Measurements from ENCODE around the gene IGSF21.

DNA sequence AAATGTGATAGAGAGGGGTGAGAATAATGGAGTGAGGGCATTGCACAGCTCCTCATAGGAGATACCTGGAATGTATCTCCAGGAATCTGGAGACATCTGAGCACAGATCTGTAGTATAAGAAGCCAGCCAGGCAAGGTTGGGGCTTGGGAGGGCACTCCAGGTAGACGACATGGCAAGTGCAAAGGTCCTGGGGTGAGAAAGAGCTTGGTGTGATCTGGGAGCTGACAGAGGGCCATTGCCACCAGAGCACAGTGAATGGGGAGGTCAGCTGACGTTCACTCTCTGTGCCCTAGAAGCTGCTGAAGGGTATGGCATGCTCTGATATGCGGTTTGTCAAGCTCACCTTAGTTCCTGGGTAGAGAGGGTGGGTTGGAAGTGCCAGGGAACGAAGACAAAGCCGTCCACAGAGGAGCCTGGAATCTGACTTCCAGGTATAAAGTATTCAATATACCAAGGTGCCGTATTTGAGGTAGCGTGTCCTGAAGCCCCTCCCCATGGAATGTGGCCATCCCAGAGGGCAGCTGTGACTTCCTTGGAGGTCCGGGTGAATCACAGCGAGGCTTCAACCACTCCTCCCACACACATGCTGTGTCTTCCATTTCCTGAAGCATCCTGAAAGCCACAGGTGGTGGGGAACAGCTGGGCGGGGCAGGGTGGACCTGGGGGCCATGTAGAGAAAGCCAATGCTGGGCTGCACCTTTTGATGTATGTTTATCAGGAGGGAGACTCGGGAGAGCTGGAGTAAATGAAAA is 190.5 kb downstream of the IGSF21 start:
- TF ChIP-seq CHD2 (IDR thresholded peaks at IDR 0.05; ENCODE audit: low read length, partially characterized antibody): no peak
- TF ChIP-seq EZH2phosphoT487 (IDR thresholded peaks at IDR 0.05; ENCODE audit: borderline replicate concordance, low read depth): no peak
- no peak for TF ChIP-seq POLR2AphosphoS5 (IDR thresholded peaks at IDR 0.05; ENCODE audit: low read depth, low read length)
- TF ChIP-seq, protein P1, sequence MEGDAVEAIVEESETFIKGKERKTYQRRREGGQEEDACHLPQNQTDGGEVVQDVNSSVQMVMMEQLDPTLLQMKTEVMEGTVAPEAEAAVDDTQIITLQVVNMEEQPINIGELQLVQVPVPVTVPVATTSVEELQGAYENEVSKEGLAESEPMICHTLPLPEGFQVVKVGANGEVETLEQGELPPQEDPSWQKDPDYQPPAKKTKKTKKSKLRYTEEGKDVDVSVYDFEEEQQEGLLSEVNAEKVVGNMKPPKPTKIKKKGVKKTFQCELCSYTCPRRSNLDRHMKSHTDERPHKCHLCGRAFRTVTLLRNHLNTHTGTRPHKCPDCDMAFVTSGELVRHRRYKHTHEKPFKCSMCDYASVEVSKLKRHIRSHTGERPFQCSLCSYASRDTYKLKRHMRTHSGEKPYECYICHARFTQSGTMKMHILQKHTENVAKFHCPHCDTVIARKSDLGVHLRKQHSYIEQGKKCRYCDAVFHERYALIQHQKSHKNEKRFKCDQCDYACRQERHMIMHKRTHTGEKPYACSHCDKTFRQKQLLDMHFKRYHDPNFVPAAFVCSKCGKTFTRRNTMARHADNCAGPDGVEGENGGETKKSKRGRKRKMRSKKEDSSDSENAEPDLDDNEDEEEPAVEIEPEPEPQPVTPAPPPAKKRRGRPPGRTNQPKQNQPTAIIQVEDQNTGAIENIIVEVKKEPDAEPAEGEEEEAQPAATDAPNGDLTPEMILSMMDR (IDR thresholded peaks at IDR 0.05): no peak
